T-helper 22 cell (primary cell): ENCODE results near the gene ZFP69B.

ENCODE experiments used
- DNase-seq: peaks from one replicate; pipeline ENCODE4 v3.0.0-alpha.2; 2020; ENCODE audit warnings: low read depth

Gene ZFP69B

DNA sequence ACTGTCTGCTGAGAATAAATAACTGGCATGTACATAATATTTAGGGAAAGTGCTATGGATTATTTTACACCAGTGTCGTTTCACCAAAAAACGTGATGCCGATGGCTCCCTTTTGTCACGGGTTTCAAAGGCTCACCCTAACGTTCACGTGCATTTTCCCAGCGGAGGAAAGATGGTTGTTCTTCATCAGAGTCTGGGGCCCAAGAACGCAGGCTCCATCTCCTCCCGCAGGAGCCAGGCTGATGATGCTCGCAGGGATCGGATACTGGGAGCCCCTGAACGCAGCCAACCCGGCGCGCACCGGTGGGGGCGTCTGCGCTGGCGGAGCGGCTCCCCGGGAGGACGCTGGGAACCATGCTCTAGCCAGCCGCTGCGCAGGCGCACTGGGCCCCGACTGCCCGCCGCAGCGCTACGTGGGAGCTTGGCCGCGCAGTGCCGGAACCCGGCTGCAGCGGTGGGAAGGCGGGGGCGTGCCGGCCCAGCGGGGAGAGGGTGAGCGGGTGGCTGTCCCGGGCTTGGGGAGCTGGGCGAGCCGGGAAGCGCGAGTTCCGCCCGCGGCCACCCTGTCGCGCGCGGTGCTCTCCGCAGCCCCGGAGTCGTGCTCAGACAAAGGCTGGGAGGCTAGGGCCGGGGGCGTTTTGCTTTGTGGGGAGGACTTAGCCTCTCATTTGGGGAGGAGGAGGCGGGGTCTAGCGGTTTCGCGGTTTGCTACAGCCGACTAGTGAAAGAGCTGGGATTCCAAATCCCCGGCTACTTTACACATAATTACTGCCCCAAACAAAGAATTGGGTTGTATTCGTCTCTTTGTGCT lies at the start of gene ZFP69B:
Gene ZFP69B, plus strand, starts transcription at position 793 of the 811 bp plus-strand sequence. CDS start 486 bp downstream, outside the sequence.
- DNase-seq: peak; percentile 65

DNA sequence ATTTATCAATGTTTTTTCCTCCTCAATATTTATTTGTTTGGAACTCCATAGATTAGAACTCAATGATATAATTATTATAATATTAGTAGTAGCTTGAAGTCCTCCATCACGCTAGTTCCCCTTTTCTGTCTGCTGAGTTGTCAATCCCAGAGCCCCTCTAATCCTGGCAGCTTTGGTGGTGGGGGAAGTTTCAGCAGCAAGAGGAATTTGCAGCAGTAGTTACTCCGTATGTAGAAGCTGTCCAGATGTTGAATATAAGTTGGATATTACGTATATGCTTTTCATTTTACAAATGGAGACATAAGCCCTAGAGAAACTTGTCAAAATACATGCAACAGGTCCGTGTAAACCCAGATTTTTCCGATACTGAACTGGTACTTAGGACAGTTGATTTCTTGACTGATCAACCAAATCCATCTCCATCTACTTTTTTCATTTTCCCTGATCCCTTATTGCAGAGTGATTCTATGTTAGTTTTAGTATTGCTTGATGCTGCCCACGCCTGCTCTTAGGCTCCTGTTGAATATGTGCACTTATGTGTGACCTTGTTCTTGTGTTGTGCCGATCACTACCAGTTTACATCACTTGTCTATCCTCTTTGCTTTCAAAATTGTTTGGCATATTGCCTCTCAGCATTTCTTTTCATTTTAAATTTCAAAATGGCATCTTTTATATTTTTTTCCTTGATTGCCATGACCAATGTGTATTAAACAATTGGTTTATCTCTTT lies 48.6 kb upstream of the ZFP69B start:
- DNase-seq: no peak

DNA sequence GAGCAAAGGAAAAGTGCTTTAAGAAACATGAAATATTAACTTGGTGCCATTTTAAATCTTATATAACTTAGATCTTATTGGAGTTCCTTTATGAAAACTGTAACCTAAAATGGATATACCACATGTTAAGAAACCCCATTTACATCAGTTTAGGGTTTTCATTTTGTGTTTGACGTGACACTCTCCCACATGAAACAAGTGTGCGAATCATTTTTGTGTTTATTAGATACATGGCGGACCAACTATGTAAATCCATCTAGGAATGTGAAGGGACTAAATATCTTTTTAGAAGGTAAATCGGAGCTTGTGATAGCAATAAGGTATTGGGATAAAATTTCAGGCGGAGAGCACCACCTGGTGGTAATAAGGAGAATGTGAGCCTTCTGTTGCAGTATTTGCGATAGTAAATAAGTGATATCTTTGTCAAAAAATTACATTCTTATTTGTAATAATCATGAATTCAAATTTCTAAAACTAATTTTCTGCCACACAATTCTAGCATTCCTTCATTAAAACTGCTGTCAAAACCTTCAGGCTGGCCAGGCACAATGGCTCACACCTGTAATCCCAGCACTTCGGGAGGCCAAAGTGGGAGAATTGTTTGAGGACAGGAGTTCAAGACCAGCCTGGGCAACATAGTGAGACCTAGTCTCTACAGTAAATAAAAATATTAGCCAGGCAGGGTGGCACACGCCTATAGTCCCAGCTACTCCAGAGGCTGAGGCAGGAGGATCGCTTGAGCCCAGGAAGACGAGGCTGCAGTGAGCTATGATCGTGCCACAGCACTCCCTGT lies 45.4 kb upstream of the ZFP69B start:
- no peak for DNase-seq

- DNase-seq: no peak
These were observed 44.5 kb upstream of the ZFP69B start for GRCh38 chr1:40405812-40406211.

DNA sequence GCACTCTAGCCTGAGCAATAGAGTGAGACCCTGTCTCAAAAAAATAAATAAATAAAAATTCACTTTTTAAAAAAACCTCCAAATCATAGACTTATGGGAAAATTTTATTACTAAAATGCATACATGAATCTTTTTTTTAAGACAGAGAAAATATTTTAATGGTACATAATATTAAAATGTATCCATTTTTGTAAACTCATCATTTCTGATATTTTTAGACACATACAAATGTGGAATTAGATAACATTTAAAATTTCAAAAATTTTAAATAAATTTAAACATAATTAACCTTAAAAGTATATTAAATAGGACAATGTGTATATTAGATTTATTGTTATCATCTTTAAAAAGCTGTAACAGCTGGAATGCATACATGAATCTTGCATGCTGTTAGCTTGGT lies 42.8 kb upstream of the ZFP69B start:
- no peak for DNase-seq

- no peak for DNase-seq
These were observed 40.8 kb upstream of the ZFP69B start for GRCh38 chr1:40409467-40409866.

DNA sequence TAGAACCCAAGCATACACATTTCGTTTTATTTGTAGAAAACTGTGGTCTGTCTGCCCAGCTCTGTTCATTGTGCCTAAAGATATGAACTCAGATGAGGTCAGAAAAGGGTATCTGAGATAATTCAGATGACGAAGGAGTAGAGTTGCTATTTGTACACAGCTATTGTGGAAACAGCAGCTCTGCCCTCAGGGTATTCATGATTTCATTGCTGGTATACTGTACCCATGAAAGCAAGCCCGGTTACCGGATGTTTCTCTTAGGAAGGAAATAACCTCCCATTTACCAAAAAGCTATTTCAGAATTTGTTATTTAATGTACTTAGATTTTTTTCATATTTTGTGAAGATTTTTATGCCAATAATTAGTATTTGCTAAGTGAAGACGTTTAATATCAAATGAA lies 39.0 kb upstream of the ZFP69B start:
- DNase-seq: no peak

DNA sequence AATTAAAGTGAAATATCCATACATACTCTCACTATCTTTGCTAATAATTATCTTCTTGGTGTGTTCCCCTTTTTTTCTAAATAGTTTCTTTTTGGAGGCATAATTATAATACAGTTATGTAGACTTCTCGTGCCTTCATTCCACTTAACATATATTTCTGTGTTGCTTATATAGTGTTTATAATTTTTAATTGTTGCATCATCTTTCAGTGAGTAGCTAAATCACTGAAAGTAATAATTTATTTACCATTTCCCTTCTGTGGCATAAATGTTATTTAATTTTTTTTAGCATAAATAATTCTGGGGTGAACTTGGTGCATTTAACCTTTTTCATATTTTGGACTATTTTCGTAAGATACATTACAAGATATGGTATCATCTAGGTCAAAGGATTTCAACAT lies 38.4 kb upstream of the ZFP69B start:
- no peak for DNase-seq

DNA sequence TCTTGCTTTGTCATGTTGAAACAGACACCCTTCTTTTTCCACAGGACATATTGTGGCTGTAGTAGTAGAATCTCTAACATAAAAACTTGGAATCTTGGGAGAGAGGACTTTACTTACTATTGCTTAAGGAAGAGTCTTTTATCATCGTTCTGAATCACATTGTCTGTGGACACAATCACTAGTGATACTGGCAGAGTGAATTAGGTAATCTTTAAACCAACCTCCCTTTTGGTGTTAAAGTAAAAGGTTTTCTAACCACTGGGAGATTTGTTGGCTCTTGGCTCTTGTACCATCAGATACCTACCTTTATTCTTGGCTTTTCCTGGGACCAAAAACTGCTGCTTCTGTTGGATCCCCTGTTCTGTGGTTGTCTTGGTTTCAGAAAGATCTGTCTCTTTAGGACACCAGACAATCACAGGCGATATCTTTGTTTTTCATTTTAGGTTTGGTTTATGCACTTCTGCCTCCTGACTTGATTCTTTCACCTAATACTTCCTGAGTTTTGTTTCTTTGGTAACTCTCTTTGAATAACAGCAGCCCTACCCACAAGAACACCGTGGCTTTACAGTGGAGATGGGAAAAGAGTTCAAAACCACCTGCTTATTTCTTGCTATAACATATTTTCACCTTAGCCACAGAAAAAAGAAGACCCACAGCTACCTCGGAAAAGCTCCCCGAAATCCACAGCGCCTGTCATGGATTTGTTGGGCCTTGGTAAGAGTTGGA lies 36.6 kb upstream of the ZFP69B start:
- DNase-seq: no peak

- no peak for DNase-seq
These were observed 35.9 kb upstream of the ZFP69B start for GRCh38 chr1:40414331-40414730.

DNA sequence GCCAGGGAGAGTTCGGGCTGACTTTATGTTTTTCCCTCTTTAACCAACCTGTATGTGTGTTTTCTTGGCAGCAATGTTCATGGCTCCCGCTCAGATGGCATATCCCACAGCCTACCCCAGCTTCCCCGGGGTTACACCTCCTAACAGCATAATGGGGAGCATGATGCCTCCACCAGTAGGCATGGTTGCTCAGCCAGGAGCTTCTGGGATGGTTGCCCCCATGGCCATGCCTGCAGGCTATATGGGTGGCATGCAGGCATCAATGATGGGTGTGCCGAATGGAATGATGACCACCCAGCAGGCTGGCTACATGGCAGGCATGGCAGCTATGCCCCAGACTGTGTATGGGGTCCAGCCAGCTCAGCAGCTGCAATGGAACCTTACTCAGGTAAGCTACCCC lies 33.6 kb upstream of the ZFP69B start:
- DNase-seq: no peak

GRCh38 chr1:40421431-40422384 lies 28.6 kb upstream of the ZFP69B start:
- DNase-seq: no peak

DNA sequence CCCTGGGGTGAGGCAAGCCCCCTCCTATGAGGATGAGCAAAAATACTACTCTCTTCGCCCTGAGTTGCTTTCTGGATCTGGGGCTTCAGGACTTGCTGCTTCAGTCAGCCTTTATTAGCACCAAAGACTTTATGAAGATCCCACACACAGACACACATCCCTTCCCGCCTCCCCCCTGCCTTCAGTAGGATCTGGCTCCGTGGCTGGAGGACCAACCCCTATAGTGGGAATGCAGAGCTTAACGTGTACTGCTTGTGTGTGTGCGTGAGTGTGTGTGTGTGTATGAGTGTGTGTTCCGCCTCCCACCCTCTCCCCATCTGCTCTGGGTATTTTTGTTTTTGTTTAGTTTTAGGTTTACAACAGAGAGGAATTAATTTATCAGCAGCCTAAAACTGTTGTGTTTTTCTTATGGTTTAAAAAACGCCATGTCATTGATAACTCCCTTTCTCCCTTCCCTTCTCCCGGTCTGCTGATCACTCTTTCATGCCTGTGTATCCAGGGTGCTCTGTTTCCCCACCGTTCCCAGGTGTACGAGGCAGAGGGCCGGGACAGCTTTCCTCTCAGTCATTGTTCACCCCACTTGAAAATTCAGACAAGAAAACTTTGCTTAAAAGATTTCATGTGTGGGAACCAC lies 27.5 kb upstream of the ZFP69B start:
- DNase-seq: no peak

DNA sequence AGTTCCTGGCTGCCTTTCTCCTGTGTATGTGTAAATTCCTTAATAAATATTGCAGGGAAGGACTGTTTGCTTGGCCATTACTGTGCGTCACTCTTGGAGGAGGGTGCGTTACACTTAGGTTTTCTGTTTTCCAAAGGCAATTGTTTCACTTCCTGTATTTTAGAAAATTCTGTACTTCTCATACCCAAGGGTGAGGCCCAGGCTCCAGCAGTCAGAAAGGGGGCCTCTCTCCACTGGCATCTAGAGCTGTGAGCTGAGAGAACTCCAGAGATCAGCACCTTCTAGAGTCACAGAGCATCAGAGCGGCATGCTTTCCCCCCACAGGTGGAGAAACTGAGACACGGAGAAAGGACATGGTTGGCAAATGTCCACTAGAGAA lies 27.0 kb upstream of the ZFP69B start:
- no peak for DNase-seq

DNA sequence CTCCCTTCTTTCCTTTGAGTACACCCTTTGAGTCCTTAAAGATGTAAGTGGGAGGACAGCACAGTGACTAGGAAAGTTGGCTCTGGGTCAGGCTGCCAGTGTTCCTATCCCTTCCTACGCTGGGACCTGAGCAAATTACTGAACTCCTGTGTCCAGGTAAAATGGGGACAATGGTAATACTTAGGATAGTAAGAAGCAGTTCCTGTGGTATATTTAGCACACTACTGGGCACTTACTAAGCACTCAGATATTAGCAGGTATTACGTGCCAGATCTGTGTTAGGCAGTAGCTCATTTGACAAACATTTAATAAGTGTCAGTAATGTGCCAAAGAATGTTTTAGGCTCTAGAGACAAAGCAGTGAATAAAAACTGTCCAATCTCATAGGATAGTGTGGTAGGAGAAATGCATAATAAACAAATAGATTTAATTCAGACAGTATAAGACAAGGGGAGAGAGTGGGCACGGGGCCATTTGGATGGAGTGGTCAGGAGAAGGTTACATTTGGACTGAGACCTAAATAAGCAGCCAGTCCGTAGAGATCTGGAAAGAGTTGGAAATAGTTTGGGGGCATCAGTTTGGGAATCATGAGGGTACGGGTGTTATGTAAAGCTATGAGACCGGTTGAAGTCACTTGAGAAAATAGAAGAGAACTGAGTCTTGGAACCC lies 26.2 kb upstream of the ZFP69B start:
- no peak for DNase-seq

DNA sequence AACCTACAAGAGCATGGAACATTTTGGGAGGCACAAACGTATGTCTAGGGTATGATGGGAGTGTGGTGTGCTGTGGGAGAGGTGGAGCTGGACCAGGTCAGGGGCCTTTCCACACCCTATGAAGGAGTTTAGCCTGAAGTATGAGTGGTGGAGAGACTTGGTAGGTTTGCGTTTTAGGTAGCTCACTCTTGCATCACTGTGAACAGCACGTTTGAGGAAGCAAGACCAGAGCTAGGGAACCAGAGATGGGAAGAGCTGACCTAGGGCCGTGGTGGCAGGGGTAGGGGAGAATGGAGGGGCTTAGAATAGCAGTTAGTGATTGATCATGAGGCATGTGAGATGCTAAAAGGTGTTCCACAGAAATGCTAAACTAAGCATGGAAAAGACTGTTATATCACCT lies 25.1 kb upstream of the ZFP69B start:
- DNase-seq: no peak

DNA sequence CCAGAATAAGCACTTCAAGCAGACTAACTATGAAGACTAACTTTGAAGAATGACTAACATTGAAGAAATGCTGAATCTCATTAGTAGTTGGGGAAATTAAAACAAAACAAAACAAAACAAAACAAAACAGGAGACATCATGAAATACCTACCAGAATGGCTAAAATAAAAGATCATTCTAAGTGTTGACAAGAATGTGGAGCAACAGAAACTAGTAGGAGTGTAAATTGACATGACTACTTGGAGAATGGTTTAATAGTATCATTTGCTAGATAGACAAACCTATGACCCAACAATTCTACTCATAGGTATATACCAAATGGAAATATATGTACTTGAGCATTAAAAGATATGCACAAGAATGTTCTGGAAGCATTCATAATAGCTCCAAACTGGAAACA lies 18.9 kb upstream of the ZFP69B start:
- no peak for DNase-seq

- no peak for DNase-seq
These were observed 17.5 kb upstream of the ZFP69B start for GRCh38 chr1:40432644-40433390.

DNA sequence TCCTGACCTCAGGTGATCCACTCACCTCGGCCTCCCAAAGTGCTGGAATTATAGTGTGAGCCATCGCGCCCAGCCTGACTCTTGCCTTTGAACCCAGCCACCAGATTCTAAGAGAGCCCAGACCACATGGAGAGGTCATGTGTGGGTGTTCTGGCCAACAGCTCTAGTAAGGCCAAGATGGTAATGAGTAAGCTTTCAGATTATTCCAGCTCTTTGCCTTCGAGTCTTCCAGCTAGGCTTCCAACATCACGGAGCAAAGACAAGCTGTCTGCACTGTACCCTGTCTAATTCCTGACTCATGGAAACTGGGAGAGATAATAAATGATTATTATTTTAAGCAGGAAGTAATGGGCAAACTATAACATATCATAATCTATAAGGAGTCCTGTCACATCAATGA lies 14.8 kb upstream of the ZFP69B start:
- DNase-seq: no peak
